H9 (cell line): Measurements from ENCODE around the gene TENM4. TPM values are rescaled to one million over a fixed set of nuclear protein-coding genes. Genes with fewer than 3 reads are reported as not detected.

Source experiments
- DNase-seq: peaks from one replicate; pipeline ENCODE4 v3.0.0-alpha.2; 2017
- H2AFZ ChIP-seq: one replicate; pipeline ENCODE4 v1.6.1; 2013; ENCODE audit warnings: mild to moderate bottlenecking, low read length, control low read depth, moderate library complexity
- H2AK5ac ChIP-seq: 2 replicates; pipeline ENCODE4 v1.6.1; 2013; ENCODE audit warnings: low read length, control low read depth, mixed read lengths; ENCODE audit not compliant: insufficient read length
- H2BK120ac ChIP-seq: one replicate; pipeline ENCODE4 v1.6.1; 2013; ENCODE audit warnings: low read depth, mild to moderate bottlenecking, low read length, control low read depth, inconsistent platforms; ENCODE audit not compliant: poor library complexity, severe bottlenecking
- H2BK12ac ChIP-seq: 2 replicates; pipeline ENCODE4 v1.6.1; 2013; ENCODE audit warnings: low read length, control low read depth, mixed read lengths, low read depth; ENCODE audit not compliant: insufficient read length
- H2BK15ac ChIP-seq: 2 replicates; pipeline ENCODE4 v1.6.1; 2013; ENCODE audit warnings: low read depth, low read length, control low read depth
- H2BK20ac ChIP-seq: one replicate; pipeline ENCODE4 v1.6.1; 2013; ENCODE audit warnings: low read depth, mild to moderate bottlenecking, low read length, control low read depth, inconsistent platforms; ENCODE audit not compliant: poor library complexity, severe bottlenecking
- H2BK5ac ChIP-seq: 2 replicates; pipeline ENCODE4 v1.6.1; 2013; ENCODE audit warnings: low read length, control low read depth, mixed read lengths; ENCODE audit not compliant: insufficient read length
- H3K14ac ChIP-seq: 2 replicates; pipeline ENCODE4 v1.6.1; 2013; ENCODE audit warnings: low read length, control low read depth; ENCODE audit not compliant: insufficient read depth
- H3K18ac ChIP-seq: 2 replicates; pipeline ENCODE4 v1.6.1; 2013; ENCODE audit warnings: low read depth, mild to moderate bottlenecking, mixed read lengths, low read length, control low read depth; ENCODE audit not compliant: insufficient read length
- H3K23ac ChIP-seq: 2 replicates; pipeline ENCODE4 v1.6.1; 2013; ENCODE audit warnings: low read length, control low read depth, mixed read lengths, low read depth; ENCODE audit not compliant: insufficient read length
- H3K23me2 ChIP-seq: 2 replicates; pipeline ENCODE4 v1.6.1; 2013; ENCODE audit warnings: low read depth, mild to moderate bottlenecking, mixed read lengths, low read length, control low read depth; ENCODE audit not compliant: insufficient read length, poor library complexity, severe bottlenecking
- H3K27ac ChIP-seq: 2 replicates; pipeline ENCODE4 v1.5.1; 2013; ENCODE audit warnings: low read length, control low read depth, mixed read lengths, low read depth; ENCODE audit not compliant: insufficient read length
- H3K27me3 ChIP-seq: 2 replicates; pipeline ENCODE4 v1.6.1; 2013; ENCODE audit warnings: low read length, control low read depth, inconsistent platforms; ENCODE audit not compliant: insufficient read depth
- H3K4ac ChIP-seq: 2 replicates; pipeline ENCODE4 v1.6.1; 2013; ENCODE audit warnings: low read depth, mild to moderate bottlenecking, control low read depth, inconsistent platforms, low read length, moderate library complexity
- H3K4me1 ChIP-seq: 2 replicates; pipeline ENCODE4 v1.6.1; 2013; ENCODE audit warnings: low read length, control low read depth, inconsistent platforms; ENCODE audit not compliant: insufficient read depth
- H3K4me2 ChIP-seq: 2 replicates; pipeline ENCODE4 v1.6.1; 2013; ENCODE audit warnings: low read length, control low read depth, mixed read lengths; ENCODE audit not compliant: insufficient read length, insufficient read depth
- H3K56ac ChIP-seq: 2 replicates; pipeline ENCODE4 v1.6.1; 2013; ENCODE audit warnings: low read depth, mild to moderate bottlenecking, mixed read lengths, low read length, control low read depth; ENCODE audit not compliant: insufficient read length
- H3K79me1 ChIP-seq: 2 replicates; pipeline ENCODE4 v1.6.1; 2013; ENCODE audit warnings: low read depth, mild to moderate bottlenecking, moderate library complexity, low read length, control low read depth, inconsistent platforms; ENCODE audit not compliant: insufficient read depth, poor library complexity, severe bottlenecking
- H3K79me2 ChIP-seq: 2 replicates; pipeline ENCODE4 v1.6.1; 2013; ENCODE audit warnings: low read length, control low read depth, inconsistent platforms; ENCODE audit not compliant: insufficient read depth
- H3K9ac ChIP-seq: 2 replicates; pipeline ENCODE4 v1.6.1; 2013; ENCODE audit warnings: low read length, control low read depth, mixed read lengths; ENCODE audit not compliant: insufficient read length; ENCODE audit errors: extremely low read depth
- H3K9me3 ChIP-seq: one replicate; pipeline ENCODE4 v1.6.1; 2013; ENCODE audit warnings: low read depth, low read length, inconsistent platforms; ENCODE audit not compliant: control insufficient read depth
- H3T11ph ChIP-seq: one replicate; pipeline ENCODE4 v1.6.1; 2013; ENCODE audit warnings: mild to moderate bottlenecking, low read length, control low read depth, inconsistent platforms
- H4K20me1 ChIP-seq: one replicate; pipeline ENCODE4 v1.6.1; 2013; ENCODE audit not compliant: control insufficient read depth, insufficient read length, insufficient read depth
- H4K5ac ChIP-seq: 2 replicates; pipeline ENCODE4 v1.6.1; 2013; ENCODE audit warnings: low read depth, mild to moderate bottlenecking, mixed read lengths, low read length, control low read depth; ENCODE audit not compliant: insufficient read length
- H4K8ac ChIP-seq: replicated peaks from 2 replicates; pipeline ENCODE4 v1.6.1; 2013; ENCODE audit warnings: low read length, control low read depth, mixed read lengths, low read depth; ENCODE audit not compliant: insufficient read length
- H4K91ac ChIP-seq: 2 replicates; pipeline ENCODE4 v1.6.1; 2013; ENCODE audit warnings: low read depth, mild to moderate bottlenecking, moderate library complexity, mixed read lengths, low read length, control low read depth; ENCODE audit not compliant: insufficient read length
- H3K27ac Mint-ChIP-seq, 3 experiments: 2 replicates in 2 of 3; 3 replicates in 1 of 3; pipeline ENCODE4 v1.8.0; 2020 to 2021; ENCODE audit warnings: mixed read lengths in 3 of 3, mild to moderate bottlenecking in 1 of 3, moderate library complexity in 1 of 3
- H3K27me3 Mint-ChIP-seq: 2 replicates; pipeline ENCODE4 v1.8.0; 2021; ENCODE audit warnings: low read depth, mild to moderate bottlenecking, moderate library complexity, mixed read lengths
- H3K36me3 Mint-ChIP-seq, 3 experiments: 2 replicates in 2 of 3; 3 replicates in 1 of 3; pipeline ENCODE4 v1.8.0; 2020 to 2021; ENCODE audit warnings: low read depth in 3 of 3, mixed read lengths in 3 of 3; ENCODE audit not compliant: insufficient read depth in 1 of 3
- H3K4me1 Mint-ChIP-seq, 2 experiments: 2 replicates each; pipeline ENCODE4 v1.8.0; 2020; ENCODE audit warnings: mixed read lengths in 2 of 2
- H3K4me3 Mint-ChIP-seq, 2 experiments: 2 replicates in 1 of 2; 3 replicates in 1 of 2; pipeline ENCODE4 v1.8.0; 2020 to 2021; ENCODE audit warnings: mild to moderate bottlenecking in 2 of 2, mixed read lengths in 2 of 2, moderate library complexity in 1 of 2
- H3K9me3 Mint-ChIP-seq, 2 experiments: 2 replicates in 1 of 2; 3 replicates in 1 of 2; pipeline ENCODE4 v1.8.0; 2020; ENCODE audit warnings: mild to moderate bottlenecking in 2 of 2, mixed read lengths in 2 of 2, moderate library complexity in 1 of 2
- WGBS: extraction: QIAGEN DNeasy Blood & Tissue Kit; methylation state at CpG from one replicate; pipeline ENCODE4 v1.1.7; 2013; ENCODE audit warnings: missing lambda C conversion rate, low lambda C conversion rate, mixed read lengths; ENCODE audit not compliant: insufficient read length; ENCODE audit errors: extremely low coverage; 5-methylcytosine and 5-hydroxymethylcytosine counted together
- total RNA-seq: library from RNA; stranded (reverse); gene quantifications from 2 replicates; pipeline ENCODE4 v1.2.1, GENCODE V29; 2021
- TF ChIP-seq, protein P1 (sequence below): fragments of 200-600 bp; sonication (generic); conservative IDR thresholded peaks from 3 replicates; pipeline ENCODE4 v1.8.0; 2021; ENCODE audit warnings: antibody characterized with exemption, mild to moderate bottlenecking

The TENM4 gene
- total RNA-seq, 1 experiment from 2014 or later = 4.6 TPM

- Histone ChIP-seq H4K20me1 (no peaks in the 10 kb centered on the region), H2BK12ac (no peak overlapping the region), H2BK5ac (no peak overlapping the region), H2BK20ac (no peak overlapping the region), H2BK15ac (no peak overlapping the region), H3T11ph (no peak overlapping the region), H2AFZ (no peak overlapping the region), H3K14ac (no peak overlapping the region), H3K23ac (no peak overlapping the region), H3K9me3 (no peaks in the 10 kb centered on the region), H3K56ac (no peak overlapping the region), H3K79me2 (no peaks in the 10 kb centered on the region), H4K5ac (no peak overlapping the region), H4K8ac (no peak overlapping the region), H3K79me1 (no peaks in the 10 kb centered on the region), H3K4me2 (no peak overlapping the region), H3K23me2 (no peaks in the 10 kb centered on the region), H3K27me3 (no peaks in the 10 kb centered on the region; the same call in 1 of the 2 replicates), H3K9ac (no peak overlapping the region), H3K18ac (no peak overlapping the region), H3K27ac (no peak overlapping the region), H4K91ac (no peak overlapping the region), H3K4me1 (no peaks in the 10 kb centered on the region), H2BK120ac (no peak overlapping the region), H2AK5ac (no peak overlapping the region), H3K4ac (no peak overlapping the region)
- no peak for DNase-seq
- Mint-ChIP-seq H3K9me3 (no peaks in the 10 kb centered on the region), H3K4me3 (no peak overlapping the region), H3K27me3 (peaks cover 37% of the 10 kb centered on the region), H3K4me1 (peaks cover 11 to 21% of the 10 kb centered on the region in 2 experiments), H3K27ac (no peak overlapping the region), H3K36me3 (no peaks in the 10 kb centered on the region)
- no CpG with 5 or more reads among the region's 1 CpG for WGBS
- TF ChIP-seq, protein P1, sequence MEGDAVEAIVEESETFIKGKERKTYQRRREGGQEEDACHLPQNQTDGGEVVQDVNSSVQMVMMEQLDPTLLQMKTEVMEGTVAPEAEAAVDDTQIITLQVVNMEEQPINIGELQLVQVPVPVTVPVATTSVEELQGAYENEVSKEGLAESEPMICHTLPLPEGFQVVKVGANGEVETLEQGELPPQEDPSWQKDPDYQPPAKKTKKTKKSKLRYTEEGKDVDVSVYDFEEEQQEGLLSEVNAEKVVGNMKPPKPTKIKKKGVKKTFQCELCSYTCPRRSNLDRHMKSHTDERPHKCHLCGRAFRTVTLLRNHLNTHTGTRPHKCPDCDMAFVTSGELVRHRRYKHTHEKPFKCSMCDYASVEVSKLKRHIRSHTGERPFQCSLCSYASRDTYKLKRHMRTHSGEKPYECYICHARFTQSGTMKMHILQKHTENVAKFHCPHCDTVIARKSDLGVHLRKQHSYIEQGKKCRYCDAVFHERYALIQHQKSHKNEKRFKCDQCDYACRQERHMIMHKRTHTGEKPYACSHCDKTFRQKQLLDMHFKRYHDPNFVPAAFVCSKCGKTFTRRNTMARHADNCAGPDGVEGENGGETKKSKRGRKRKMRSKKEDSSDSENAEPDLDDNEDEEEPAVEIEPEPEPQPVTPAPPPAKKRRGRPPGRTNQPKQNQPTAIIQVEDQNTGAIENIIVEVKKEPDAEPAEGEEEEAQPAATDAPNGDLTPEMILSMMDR = no peak; the same call in 1 of the 3 replicates
Observed at GRCh38 chr11:78916759-78917158, 524.1 kb downstream of the TENM4 start.
